ENCODE measurements around the gene MRAS. TPM values are rescaled to one million over a fixed set of nuclear protein-coding genes. Genes with fewer than 3 reads are reported as not detected.

The MRAS gene
- polyA plus RNA-seq, 1 donor (not counting 4 experiments of a cell fraction or from before 2014, with no cell fraction given), result 7.7 TPM

GRCh38 chr3:138349926-138350665, 1.7 kb downstream of the MRAS start:
- no peak overlapping the region for H3K4me2 ChIP-seq (ENCODE audit: control insufficient read depth, extremely low read depth, insufficient read depth, low read depth, low read length)
- no peaks in the 10 kb centered on the region for H4K20me1 ChIP-seq (ENCODE audit: control insufficient read depth, extremely low read depth, insufficient read depth, low read length)
- no peaks in the 10 kb centered on the region for H3K9me1 ChIP-seq (ENCODE audit: control insufficient read depth, extremely low read depth, insufficient read depth, low read length)
- no peaks in the 10 kb centered on the region for H3K79me2 ChIP-seq (ENCODE audit: control insufficient read depth, insufficient read depth, low read length)
- DNase-seq (ENCODE audit: low read depth, low spot score) (no peak), FAIRE-seq (no peak)
- H3K9ac ChIP-seq (ENCODE audit: control insufficient read depth, extremely low read depth, insufficient read depth, low read length), result no peak overlapping the region
- peaks cover 3% of the 10 kb centered on the region for H3K4me1 ChIP-seq (ENCODE audit: control insufficient read depth, extremely low read depth, insufficient read depth, low read length)
- H3K9me3 ChIP-seq (ENCODE audit: control insufficient read depth, low read depth, low read length), result no peaks in the 10 kb centered on the region
- no peak overlapping the region for H2AFZ ChIP-seq (ENCODE audit: control insufficient read depth, low read length)
- H3K4me3 ChIP-seq (ENCODE audit: control insufficient read depth in 2 of 3, extremely low read depth in 1 of 3, insufficient read depth in 2 of 3, low read depth in 1 of 3, low read length in 3 of 3), result no peak overlapping the region
- no peaks in the 10 kb centered on the region for H3K36me3 ChIP-seq (ENCODE audit: control insufficient read depth in 2 of 2, extremely low read depth in 1 of 2, insufficient read depth in 2 of 2, low read length in 2 of 2)
- no peak for TF ChIP-seq CTCF (optimal IDR thresholded peaks at IDR 0.05 in 1 of 3, IDR thresholded peaks at IDR 0.05 in 1 of 3, conservative IDR thresholded peaks at IDR 0.05 in 1 of 3; ENCODE audit: extremely low read depth in 1 of 3, insufficient read depth in 2 of 3, low read length in 3 of 3)
- no peak for TF ChIP-seq EZH2 (IDR thresholded peaks at IDR 0.05; ENCODE audit: low read length)
- H3K27me3 ChIP-seq (ENCODE audit: control insufficient read depth, extremely low read depth, insufficient read depth, low read length), result peaks cover 3% of the 10 kb centered on the region
- no peak overlapping the region for H3K27ac ChIP-seq (ENCODE audit: control insufficient read depth, insufficient read depth, low read length)
- dilution Hi-C loops (cut with MboI; ENCODE audit: extremely low pct_ligation_motif_present, low sequenced_read_pairs), result no loop called here

- FAIRE-seq, result no peak
Measured at GRCh38 chr3:138351151-138351550, 2.8 kb downstream of the MRAS start.

More at GRCh38 chr3:138351151-138351550, 2.8 kb downstream of the MRAS start:
- no peaks in the 10 kb centered on the region for H3K36me3 ChIP-seq (ENCODE audit: control insufficient read depth in 2 of 2, extremely low read depth in 1 of 2, insufficient read depth in 2 of 2, low read length in 2 of 2)
- TF ChIP-seq EZH2 (IDR thresholded peaks at IDR 0.05; ENCODE audit: low read length) (no peak), CTCF (optimal IDR thresholded peaks at IDR 0.05 in 1 of 3, IDR thresholded peaks at IDR 0.05 in 1 of 3, conservative IDR thresholded peaks at IDR 0.05 in 1 of 3; ENCODE audit: extremely low read depth in 1 of 3, insufficient read depth in 2 of 3, low read length in 3 of 3) (no peak)
- no peaks in the 10 kb centered on the region for H3K9me1 ChIP-seq (ENCODE audit: control insufficient read depth, extremely low read depth, insufficient read depth, low read length)
- H3K79me2 ChIP-seq (ENCODE audit: control insufficient read depth, insufficient read depth, low read length), result no peaks in the 10 kb centered on the region
- no peaks in the 10 kb centered on the region for H4K20me1 ChIP-seq (ENCODE audit: control insufficient read depth, extremely low read depth, insufficient read depth, low read length)
- DNase-seq (ENCODE audit: low read depth, low spot score), result no peak
- no peak overlapping the region for H3K4me3 ChIP-seq (ENCODE audit: control insufficient read depth in 2 of 3, extremely low read depth in 1 of 3, insufficient read depth in 2 of 3, low read depth in 1 of 3, low read length in 3 of 3)
- H2AFZ ChIP-seq (ENCODE audit: control insufficient read depth, low read length), result no peak overlapping the region
- H3K4me1 ChIP-seq (ENCODE audit: control insufficient read depth, extremely low read depth, insufficient read depth, low read length), result peaks cover 3% of the 10 kb centered on the region
- dilution Hi-C loops (cut with MboI; ENCODE audit: extremely low pct_ligation_motif_present, low sequenced_read_pairs), result no loop called here
- no peaks in the 10 kb centered on the region for H3K9me3 ChIP-seq (ENCODE audit: control insufficient read depth, low read depth, low read length)
- peaks cover 3% of the 10 kb centered on the region for H3K27me3 ChIP-seq (ENCODE audit: control insufficient read depth, extremely low read depth, insufficient read depth, low read length)
- no peak overlapping the region for H3K9ac ChIP-seq (ENCODE audit: control insufficient read depth, extremely low read depth, insufficient read depth, low read length)
- H3K27ac ChIP-seq (ENCODE audit: control insufficient read depth, insufficient read depth, low read length), result no peak overlapping the region
- H3K4me2 ChIP-seq (ENCODE audit: control insufficient read depth, extremely low read depth, insufficient read depth, low read depth, low read length), result no peak overlapping the region
